A673 (cell line): ENCODE results near the gene TRPM6. TPM values are rescaled to one million over a fixed set of nuclear protein-coding genes. Genes with fewer than 3 reads are reported as not detected.

ENCODE experiments used
- BruUV-seq: library from RNA; stranded (reverse); fragments of 400-500 nt; replicated peaks from 2 replicates; lab custom pipeline; 2021; lab: Mats Ljungman, UMichigan
- CTCF ChIA-PET: fragments of 300-600 bp; sonication (Branson Sonifier 250); formaldehyde crosslinking; loops from one replicate; lab custom pipeline; 2022; ENCODE audit warnings: antibody characterized with exemption; lab: Charles Lee
- POLR2A ChIA-PET: fragments of 300-600 bp; sonication (Branson Sonifier 250); formaldehyde crosslinking; loops from one replicate; lab custom pipeline; 2022; ENCODE audit warnings: antibody characterized with exemption; ENCODE audit not compliant: low non-redundant PET; lab: Charles Lee
- DNase-seq: peaks from one replicate; pipeline ENCODE4 v3.0.0-alpha.2; 2015; ENCODE audit warnings: low spot score
- H3K27ac ChIP-seq: fragments of 200-600 bp; sonication (generic); 2 replicates; pipeline ENCODE4 v1.5.1; 2016; ENCODE audit warnings: mixed run types, low read depth, mild to moderate bottlenecking, mixed read lengths, antibody characterized with exemption, low read length; ENCODE audit not compliant: poor library complexity, severe bottlenecking
- H3K27me3 ChIP-seq: fragments of 200-600 bp; sonication (generic); replicated peaks from 2 replicates; pipeline ENCODE4 v1.6.1; 2017; ENCODE audit warnings: mixed run types, low read depth, mild to moderate bottlenecking, mixed read lengths, antibody characterized with exemption, low read length; ENCODE audit not compliant: insufficient read depth, poor library complexity
- H3K36me3 ChIP-seq: fragments of 200-600 bp; sonication (generic); 2 replicates; pipeline ENCODE4 v1.6.1; 2016; ENCODE audit warnings: mixed run types, mild to moderate bottlenecking, mixed read lengths, antibody characterized with exemption, low read length; ENCODE audit not compliant: insufficient read depth, poor library complexity, severe bottlenecking
- H3K4me1 ChIP-seq: fragments of 200-600 bp; sonication (generic); 2 replicates; pipeline ENCODE4 v1.6.1; 2017; ENCODE audit warnings: mixed run types, mild to moderate bottlenecking, mixed read lengths, antibody characterized with exemption, low read length; ENCODE audit not compliant: insufficient read depth, poor library complexity, severe bottlenecking
- H3K4me3 ChIP-seq: fragments of 200-600 bp; sonication (generic); 2 replicates; pipeline ENCODE4 v1.5.1; 2016; ENCODE audit warnings: low read depth, mixed run types, mild to moderate bottlenecking, mixed read lengths, low read length; ENCODE audit not compliant: poor library complexity, severe bottlenecking
- H3K9me3 ChIP-seq: fragments of 200-600 bp; sonication (generic); 2 replicates; pipeline ENCODE4 v1.6.1; 2016; ENCODE audit warnings: mixed run types, low read depth, mild to moderate bottlenecking, mixed read lengths, antibody characterized with exemption, low read length; ENCODE audit not compliant: poor library complexity, severe bottlenecking
- EZH2 ChIP-seq: fragments of 200-600 bp; sonication (generic); IDR thresholded peaks from 2 replicates; pipeline ENCODE4 v1.6.1; 2017; ENCODE audit warnings: borderline replicate concordance, low read depth, mild to moderate bottlenecking, mixed read lengths, antibody characterized with exemption, low read length; ENCODE audit not compliant: poor library complexity, severe bottlenecking
- intact Hi-C: fragments of 100-400 bp; cut with micrococcal nuclease; formaldehyde crosslinking; loops from one replicate; pipeline ENCODE4 v1.10.0; 2022; ENCODE audit not compliant: unreplicated experiment
- total RNA-seq: library from RNA; stranded (reverse); gene quantifications from 2 replicates; pipeline ENCODE4 v1.2.3, GENCODE V29; 2021
- TF ChIP-seq, protein P1 (sequence below): fragments of 300-800, 200-600 bp; sonication (generic); conservative IDR thresholded peaks from 2 replicates; pipeline ENCODE4 v1.5.1; 2017; ENCODE audit warnings: low read depth, mild to moderate bottlenecking, antibody characterized with exemption, low read length, moderate library complexity, mixed read lengths

Gene TRPM6
- total RNA-seq, 1 experiment from 2014 or later = 0.06 TPM

DNA sequence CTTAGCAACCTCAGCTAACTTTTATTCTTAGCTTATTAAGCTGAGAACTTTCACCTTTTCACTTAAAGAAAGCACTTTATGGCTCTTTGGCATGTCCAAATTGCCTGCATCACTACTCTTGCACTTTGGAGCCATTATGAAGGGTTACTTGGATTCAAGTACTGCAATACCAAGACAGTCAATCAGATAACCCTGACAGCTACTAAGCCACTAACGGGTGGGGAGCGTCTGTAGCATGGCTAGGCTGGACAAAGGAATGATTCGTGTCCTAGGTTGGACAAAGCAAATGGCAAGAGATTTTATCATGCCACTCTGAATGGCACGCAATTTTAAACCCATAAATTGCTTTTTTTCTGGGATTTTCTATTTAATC, 39.6 kb downstream of the TRPM6 start:
- intact Hi-C loops = no loop called here
- Histone ChIP-seq H3K4me3 (no peak overlapping the region), H3K4me1 (no peaks in the 10 kb centered on the region), H3K9me3 (no peaks in the 10 kb centered on the region), H3K36me3 (no peaks in the 10 kb centered on the region), H3K27ac (no peak overlapping the region), H3K27me3 (no peaks in the 10 kb centered on the region)
- no peak for DNase-seq
- ChIA-PET CTCF (no interaction called here), POLR2A (no interaction called here)
- TF ChIP-seq, protein P1, sequence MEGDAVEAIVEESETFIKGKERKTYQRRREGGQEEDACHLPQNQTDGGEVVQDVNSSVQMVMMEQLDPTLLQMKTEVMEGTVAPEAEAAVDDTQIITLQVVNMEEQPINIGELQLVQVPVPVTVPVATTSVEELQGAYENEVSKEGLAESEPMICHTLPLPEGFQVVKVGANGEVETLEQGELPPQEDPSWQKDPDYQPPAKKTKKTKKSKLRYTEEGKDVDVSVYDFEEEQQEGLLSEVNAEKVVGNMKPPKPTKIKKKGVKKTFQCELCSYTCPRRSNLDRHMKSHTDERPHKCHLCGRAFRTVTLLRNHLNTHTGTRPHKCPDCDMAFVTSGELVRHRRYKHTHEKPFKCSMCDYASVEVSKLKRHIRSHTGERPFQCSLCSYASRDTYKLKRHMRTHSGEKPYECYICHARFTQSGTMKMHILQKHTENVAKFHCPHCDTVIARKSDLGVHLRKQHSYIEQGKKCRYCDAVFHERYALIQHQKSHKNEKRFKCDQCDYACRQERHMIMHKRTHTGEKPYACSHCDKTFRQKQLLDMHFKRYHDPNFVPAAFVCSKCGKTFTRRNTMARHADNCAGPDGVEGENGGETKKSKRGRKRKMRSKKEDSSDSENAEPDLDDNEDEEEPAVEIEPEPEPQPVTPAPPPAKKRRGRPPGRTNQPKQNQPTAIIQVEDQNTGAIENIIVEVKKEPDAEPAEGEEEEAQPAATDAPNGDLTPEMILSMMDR = no peak
- TF ChIP-seq EZH2 = no peak
- no TSS peak for BruUV-seq

DNA sequence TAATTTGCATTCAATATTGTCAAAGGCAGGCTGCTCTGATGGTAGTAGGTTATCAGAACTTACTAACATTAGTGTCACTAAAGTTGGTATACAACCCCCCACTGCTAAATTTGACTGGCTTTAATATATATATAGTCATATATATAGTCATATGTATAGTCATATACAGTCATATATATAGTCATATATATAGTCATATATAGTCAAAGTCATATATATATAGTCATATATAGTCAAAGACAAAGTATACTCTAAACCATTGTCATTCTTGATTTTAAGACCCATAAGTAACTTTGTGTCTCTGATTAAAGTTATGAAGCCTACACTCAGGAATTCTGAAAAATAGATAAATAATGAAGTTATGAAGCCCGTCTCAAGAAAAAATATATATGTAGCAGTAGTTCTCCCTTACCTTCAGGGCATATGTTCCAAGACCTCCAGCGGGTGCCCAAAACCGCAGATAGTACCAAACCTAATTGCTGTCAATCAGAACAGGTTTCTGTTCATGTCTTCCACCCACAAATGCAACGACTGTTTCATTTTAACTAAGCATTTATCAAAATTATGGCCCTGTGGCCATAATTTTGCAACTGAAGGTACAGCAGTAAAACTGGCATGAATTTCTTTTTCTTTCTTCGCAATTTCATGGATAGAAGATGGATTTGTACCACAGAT, 40.1 kb downstream of the TRPM6 start:
- TF ChIP-seq, protein P1 = no peak
- TF ChIP-seq EZH2 = no peak
- H3K9me3 ChIP-seq = no peaks in the 10 kb centered on the region
- BruUV-seq = no TSS peak
- no peak for DNase-seq
- CTCF ChIA-PET = no interaction called here
- H3K36me3 ChIP-seq = no peaks in the 10 kb centered on the region
- intact Hi-C loops = no loop called here
- POLR2A ChIA-PET = no interaction called here
- H3K4me1 ChIP-seq = no peaks in the 10 kb centered on the region
- no peak overlapping the region for H3K4me3 ChIP-seq
- no peaks in the 10 kb centered on the region for H3K27me3 ChIP-seq
- no peak overlapping the region for H3K27ac ChIP-seq

DNA sequence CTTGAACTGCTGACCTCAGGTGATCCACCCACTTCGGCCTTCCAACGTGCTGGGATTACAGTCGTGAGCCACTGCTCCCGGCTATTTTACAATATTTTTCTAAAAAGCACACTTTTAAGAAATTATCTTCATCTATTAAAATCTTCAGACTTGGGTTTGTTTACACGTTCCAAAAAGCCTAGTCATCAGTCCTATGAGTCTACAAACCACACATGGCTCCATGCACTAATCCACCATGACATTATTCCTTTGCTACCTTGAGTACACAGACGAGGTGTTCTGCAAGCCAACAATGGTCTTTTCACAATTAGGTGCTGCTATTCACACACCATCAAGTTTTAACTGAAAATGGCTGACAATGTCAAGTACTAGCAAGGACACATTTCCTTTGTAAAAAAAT, 41.0 kb downstream of the TRPM6 start:
- intact Hi-C loops = no loop called here
- Histone ChIP-seq H3K4me3 (no peak overlapping the region), H3K27ac (no peak overlapping the region), H3K36me3 (no peaks in the 10 kb centered on the region), H3K27me3 (no peaks in the 10 kb centered on the region), H3K9me3 (no peaks in the 10 kb centered on the region), H3K4me1 (no peaks in the 10 kb centered on the region)
- no peak for TF ChIP-seq EZH2
- TF ChIP-seq, protein P1 = no peak
- DNase-seq = no peak
- ChIA-PET CTCF (no interaction called here), POLR2A (no interaction called here)
- BruUV-seq = no TSS peak
